ENCODE results near the gene CCDC93. TPM values are rescaled to one million over a fixed set of nuclear protein-coding genes. Genes with fewer than 3 reads are reported as not detected.

Gene CCDC93
- total RNA-seq, 1 donor from 2014 or later = 18.2 TPM

DNA sequence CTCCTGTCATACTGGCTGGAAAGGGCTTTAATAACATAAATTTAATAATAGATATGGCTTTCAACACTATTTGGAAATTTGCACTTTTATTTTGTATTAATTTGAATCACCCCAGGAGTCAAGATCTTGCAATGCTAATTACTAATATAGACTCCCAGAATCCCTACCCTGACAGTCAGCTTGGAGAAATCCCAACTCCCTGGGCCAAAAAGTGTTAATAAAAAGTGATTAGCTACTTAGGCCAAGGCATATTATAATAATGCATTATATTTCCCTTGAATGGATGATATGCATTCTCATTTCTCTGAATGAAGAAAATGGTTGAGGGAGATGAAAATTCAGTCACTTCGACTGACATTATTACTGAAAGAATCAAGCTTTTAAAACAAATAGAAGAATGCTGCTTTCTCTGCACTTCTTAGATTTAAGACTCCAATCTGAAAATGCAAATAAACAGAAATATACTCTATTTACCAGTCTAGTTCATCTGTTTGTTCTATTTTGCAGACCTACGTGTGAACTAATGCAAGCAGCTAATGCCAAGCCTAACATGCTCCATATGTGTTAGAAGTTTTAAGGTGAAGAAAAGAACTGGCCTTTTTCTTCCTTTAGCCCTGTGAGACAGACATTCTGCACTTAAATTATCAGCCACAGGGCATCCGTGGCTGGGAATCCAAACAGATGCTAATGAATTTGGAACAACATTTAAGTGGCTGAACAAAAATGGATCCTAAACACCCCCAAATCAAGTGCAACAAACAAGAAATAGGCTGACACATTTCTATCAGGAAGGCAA lies 40.5 kb upstream of the CCDC93 start:
- Histone ChIP-seq H3K36me3 (no peaks in the 10 kb centered on the region), H3K4me1 (peaks cover 5% of the 10 kb centered on the region), H3K27me3 (no peaks in the 10 kb centered on the region), H3K9me3 (no peaks in the 10 kb centered on the region), H3K27ac (no peak overlapping the region), H3K4me3 (no peak overlapping the region)
- TF ChIP-seq POLR2A (IDR thresholded peaks at IDR 0.05) = no peak
- TF ChIP-seq, protein P1, sequence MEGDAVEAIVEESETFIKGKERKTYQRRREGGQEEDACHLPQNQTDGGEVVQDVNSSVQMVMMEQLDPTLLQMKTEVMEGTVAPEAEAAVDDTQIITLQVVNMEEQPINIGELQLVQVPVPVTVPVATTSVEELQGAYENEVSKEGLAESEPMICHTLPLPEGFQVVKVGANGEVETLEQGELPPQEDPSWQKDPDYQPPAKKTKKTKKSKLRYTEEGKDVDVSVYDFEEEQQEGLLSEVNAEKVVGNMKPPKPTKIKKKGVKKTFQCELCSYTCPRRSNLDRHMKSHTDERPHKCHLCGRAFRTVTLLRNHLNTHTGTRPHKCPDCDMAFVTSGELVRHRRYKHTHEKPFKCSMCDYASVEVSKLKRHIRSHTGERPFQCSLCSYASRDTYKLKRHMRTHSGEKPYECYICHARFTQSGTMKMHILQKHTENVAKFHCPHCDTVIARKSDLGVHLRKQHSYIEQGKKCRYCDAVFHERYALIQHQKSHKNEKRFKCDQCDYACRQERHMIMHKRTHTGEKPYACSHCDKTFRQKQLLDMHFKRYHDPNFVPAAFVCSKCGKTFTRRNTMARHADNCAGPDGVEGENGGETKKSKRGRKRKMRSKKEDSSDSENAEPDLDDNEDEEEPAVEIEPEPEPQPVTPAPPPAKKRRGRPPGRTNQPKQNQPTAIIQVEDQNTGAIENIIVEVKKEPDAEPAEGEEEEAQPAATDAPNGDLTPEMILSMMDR (IDR thresholded peaks at IDR 0.05) = no peak
- no peak for TF ChIP-seq POLR2AphosphoS5 (IDR thresholded peaks at IDR 0.05; ENCODE audit: insufficient read depth in 1 of 2, low read depth in 1 of 2)
- no peak for DNase-seq (ENCODE audit: extremely low spot score in 2 of 2)
- intact Hi-C loops (cut with DNase I) = no loop called here

DNA sequence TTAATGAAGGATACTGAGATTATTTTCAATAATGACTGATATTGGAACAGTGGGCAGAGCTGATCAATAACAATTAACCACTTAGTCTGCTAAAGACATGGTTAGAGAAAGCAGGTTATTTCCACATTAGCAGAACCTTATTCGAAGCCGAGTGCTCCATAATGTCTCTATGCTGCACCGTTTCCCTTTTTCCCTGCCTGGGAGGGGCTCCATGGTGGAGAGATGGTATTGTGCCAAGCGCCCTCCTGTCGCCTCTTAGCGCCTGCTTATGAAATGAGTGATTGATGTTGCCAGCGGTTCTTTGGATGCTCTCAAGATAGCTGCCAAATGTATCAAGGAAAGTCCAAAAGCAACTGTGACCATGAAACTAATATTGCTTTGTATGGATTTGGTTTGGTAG lies 39.8 kb upstream of the CCDC93 start:
- Histone ChIP-seq H3K36me3 (no peaks in the 10 kb centered on the region), H3K27me3 (no peaks in the 10 kb centered on the region), H3K4me1 (peaks cover 5% of the 10 kb centered on the region), H3K27ac (no peak overlapping the region), H3K4me3 (no peak overlapping the region), H3K9me3 (no peaks in the 10 kb centered on the region)
- TF ChIP-seq, protein P1 (IDR thresholded peaks at IDR 0.05) = no peak
- TF ChIP-seq POLR2A (IDR thresholded peaks at IDR 0.05) (no peak), POLR2AphosphoS5 (IDR thresholded peaks at IDR 0.05; ENCODE audit: insufficient read depth in 1 of 2, low read depth in 1 of 2) (no peak)
- intact Hi-C loops (cut with DNase I) = no loop called here
- no peak for DNase-seq (ENCODE audit: extremely low spot score in 2 of 2)

DNA sequence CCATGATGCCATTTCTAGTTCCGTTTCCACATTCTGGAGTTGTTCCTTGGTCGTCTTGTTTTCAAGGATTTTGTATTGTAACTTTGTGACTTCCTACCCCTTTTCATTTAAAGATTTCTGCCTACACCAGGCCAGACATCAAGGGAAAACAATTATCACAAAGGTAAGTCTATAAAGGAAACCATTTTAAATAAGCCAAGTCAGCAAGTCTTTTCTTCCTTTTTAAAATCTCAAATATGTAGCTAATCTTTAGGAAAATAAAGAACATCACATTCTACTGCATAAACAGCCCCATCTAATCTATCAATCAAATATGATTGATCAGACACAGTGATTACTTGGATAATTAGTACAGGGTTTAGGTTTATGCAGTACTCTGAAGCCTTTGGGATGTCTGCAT lies 38.6 kb upstream of the CCDC93 start:
- DNase-seq (ENCODE audit: extremely low spot score in 2 of 2) = no peak
- H3K36me3 ChIP-seq = no peaks in the 10 kb centered on the region
- intact Hi-C loops (cut with DNase I) = no loop called here
- H3K27ac ChIP-seq = no peak overlapping the region
- H3K4me1 ChIP-seq = peaks cover 5% of the 10 kb centered on the region
- no peak overlapping the region for H3K4me3 ChIP-seq
- no peaks in the 10 kb centered on the region for H3K27me3 ChIP-seq
- no peak for TF ChIP-seq POLR2AphosphoS5 (IDR thresholded peaks at IDR 0.05; ENCODE audit: insufficient read depth in 1 of 2, low read depth in 1 of 2)
- no peak for TF ChIP-seq POLR2A (IDR thresholded peaks at IDR 0.05)
- TF ChIP-seq, protein P1 (IDR thresholded peaks at IDR 0.05) = no peak
- no peaks in the 10 kb centered on the region for H3K9me3 ChIP-seq

DNA sequence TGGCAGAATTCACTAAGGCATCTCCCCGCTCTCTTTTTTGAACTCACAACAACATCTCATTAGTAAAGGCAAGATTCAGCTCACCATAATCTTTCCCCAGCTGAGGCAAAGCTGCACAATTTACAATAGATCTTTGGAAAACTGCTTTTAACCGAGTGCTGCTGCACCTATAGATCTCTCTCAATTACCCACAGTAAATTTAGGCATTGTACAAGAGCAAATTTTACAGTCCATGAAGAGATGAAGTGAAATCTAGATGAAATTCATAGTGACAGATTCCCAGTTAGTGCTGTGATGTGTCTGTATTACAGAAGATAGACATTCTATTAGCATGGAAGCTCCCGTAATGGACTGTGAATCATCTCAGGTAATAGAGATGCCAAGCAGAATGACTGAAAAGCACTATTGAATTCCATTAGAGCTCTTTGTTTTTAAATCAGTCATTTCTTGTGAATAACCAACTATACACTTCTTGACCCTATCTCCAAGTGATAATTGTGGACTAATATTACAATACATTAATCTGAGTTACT lies 38.0 kb upstream of the CCDC93 start:
- H3K9me3 ChIP-seq = no peaks in the 10 kb centered on the region
- intact Hi-C loops (cut with DNase I) = no loop called here
- no peaks in the 10 kb centered on the region for H3K27me3 ChIP-seq
- H3K4me3 ChIP-seq = no peak overlapping the region
- H3K27ac ChIP-seq = no peak overlapping the region
- H3K36me3 ChIP-seq = no peaks in the 10 kb centered on the region
- TF ChIP-seq, protein P1 (IDR thresholded peaks at IDR 0.05) = no peak
- TF ChIP-seq POLR2AphosphoS5 (IDR thresholded peaks at IDR 0.05; ENCODE audit: insufficient read depth in 1 of 2, low read depth in 1 of 2) (no peak), POLR2A (IDR thresholded peaks at IDR 0.05) (no peak)
- DNase-seq (ENCODE audit: extremely low spot score in 2 of 2) = no peak
- H3K4me1 ChIP-seq = peaks cover 5% of the 10 kb centered on the region

DNA sequence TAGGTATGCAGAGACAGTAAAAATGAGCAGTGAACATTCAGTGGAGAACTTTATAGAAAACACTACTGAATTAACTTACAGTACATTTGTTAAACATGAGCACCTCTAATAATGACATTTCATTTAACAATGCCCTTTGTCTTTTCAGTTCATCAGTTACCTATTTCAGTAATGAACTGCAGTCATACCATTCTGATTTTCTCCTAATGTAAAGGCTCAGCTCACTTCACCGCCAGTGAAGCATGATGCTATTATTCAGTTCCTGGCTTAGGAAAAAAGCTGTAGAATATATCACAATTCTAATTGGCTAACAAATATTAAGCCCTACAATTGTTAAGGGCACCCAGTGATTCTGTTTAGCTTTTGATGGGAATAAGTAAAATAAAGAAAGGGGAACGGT lies 37.1 kb upstream of the CCDC93 start:
- no peaks in the 10 kb centered on the region for H3K9me3 ChIP-seq
- DNase-seq (ENCODE audit: extremely low spot score in 2 of 2) = no peak
- intact Hi-C loops (cut with DNase I) = no loop called here
- H3K36me3 ChIP-seq = no peaks in the 10 kb centered on the region
- no peak overlapping the region for H3K4me3 ChIP-seq
- peaks cover 5% of the 10 kb centered on the region for H3K4me1 ChIP-seq
- H3K27ac ChIP-seq = no peak overlapping the region
- TF ChIP-seq POLR2A (IDR thresholded peaks at IDR 0.05) = no peak
- TF ChIP-seq, protein P1 (IDR thresholded peaks at IDR 0.05) = no peak
- TF ChIP-seq POLR2AphosphoS5 (IDR thresholded peaks at IDR 0.05; ENCODE audit: insufficient read depth in 1 of 2, low read depth in 1 of 2) = no peak
- no peaks in the 10 kb centered on the region for H3K27me3 ChIP-seq

Measured in vagina (tissue), 2 donors.